ENCODE data around the gene HES5. TPM values are rescaled to one million over a fixed set of nuclear protein-coding genes. Genes with fewer than 3 reads are reported as not detected.

Gene HES5
- total and polyA plus RNA-seq, 10 of the 15 experiments (the other 5 are each of a cell fraction or from before 2014, with no cell fraction given): 0.12 to 0.15 TPM; not detected in 8

GRCh38 chr1:2557482-2558400 lies 27.7 kb upstream of the HES5 start:
- ATAC-seq (no peak), DNase-seq (ENCODE audit: low read depth, low spot score) (no peak), FAIRE-seq (no peak)
- Histone ChIP-seq H3K79me2 (ENCODE audit: control insufficient read depth, insufficient read depth, low read length) (peaks cover 38% of the 10 kb centered on the region), H4K20me1 (ENCODE audit: control insufficient read depth, insufficient read depth) (no peaks in the 10 kb centered on the region), H3K4me1 (ENCODE audit: control insufficient read depth, insufficient read depth, low read length) (peaks cover 25% of the 10 kb centered on the region), H3K9ac (ENCODE audit: control insufficient read depth, insufficient read depth, low read length) (peak overlapping the region; percentile 98), H2AFZ (ENCODE audit: control insufficient read depth, low read depth, low read length) (no peak overlapping the region), H3K27ac (ENCODE audit: control insufficient read depth, insufficient read depth) (peak overlapping the region; percentile 99), H3K27me3 (replicated peaks in 1 of 2; ENCODE audit: control insufficient read depth in 2 of 2, insufficient read depth in 2 of 2, low read length in 1 of 2) (no peaks in the 10 kb centered on the region), H3K4me2 (ENCODE audit: control insufficient read depth, insufficient read depth) (peak overlapping the region; percentile 97), H3K9me3 (replicated peaks; ENCODE audit: control insufficient read depth, insufficient read depth, low read length) (no peaks in the 10 kb centered on the region), H3K36me3 (ENCODE audit: control insufficient read depth in 2 of 2, insufficient read depth in 2 of 2, low read length in 1 of 2) (peaks cover 0 to 2% of the 10 kb centered on the region in 2 experiments; a peak in 2 of 4 replicates), H3K4me3 (peak overlapping the region; percentile 87)
- BruUV-seq (replicated peaks): no TSS peak
- ChIA-PET RAD21 (ENCODE audit: unreplicated experiment) (interaction anchor here (1.4 to 3.3 kb wide), 4 partner anchors 11 to 164 kb away, joined by 3 to 41 read pairs (median 30); no protein-coding TSS in a partner anchor), SMC1A (ENCODE audit: uncharacterized antibody, unreplicated experiment) (interaction anchor here (0.9 to 4.7 kb wide), 5 partner anchors 10 to 26 kb away, joined by 3 to 39 read pairs (median 7); partner anchors contain the start of gene PRXL2B), CTCF (interaction anchor here (3.2 to 5.1 kb wide), 2 partner anchors 20 to 26 kb away, joined by 18 to 54 read pairs; partner anchors contain the start of gene PRXL2B), POLR2A (interaction anchor here (0.6 to 5.5 kb wide), 6 partner anchors 9 to 27 kb away, joined by 3 to 61 read pairs (median 14); partner anchors contain the start of gene PRXL2B)
- WGBS (ENCODE audit: insufficient coverage, insufficient replicate concordance, low lambda C conversion rate, missing lambda C conversion rate): 73% methylated on average over 30 of the region's 30 CpGs
- intact Hi-C loops (cut with micrococcal nuclease; ENCODE audit: unreplicated experiment) (loop anchor here (5.0 kb wide), 1 partner anchor 865 kb away; no protein-coding TSS in a partner anchor), in situ Hi-C loops (cut with MboI) (no loop called here)
- TF ChIP-seq, protein P1, sequence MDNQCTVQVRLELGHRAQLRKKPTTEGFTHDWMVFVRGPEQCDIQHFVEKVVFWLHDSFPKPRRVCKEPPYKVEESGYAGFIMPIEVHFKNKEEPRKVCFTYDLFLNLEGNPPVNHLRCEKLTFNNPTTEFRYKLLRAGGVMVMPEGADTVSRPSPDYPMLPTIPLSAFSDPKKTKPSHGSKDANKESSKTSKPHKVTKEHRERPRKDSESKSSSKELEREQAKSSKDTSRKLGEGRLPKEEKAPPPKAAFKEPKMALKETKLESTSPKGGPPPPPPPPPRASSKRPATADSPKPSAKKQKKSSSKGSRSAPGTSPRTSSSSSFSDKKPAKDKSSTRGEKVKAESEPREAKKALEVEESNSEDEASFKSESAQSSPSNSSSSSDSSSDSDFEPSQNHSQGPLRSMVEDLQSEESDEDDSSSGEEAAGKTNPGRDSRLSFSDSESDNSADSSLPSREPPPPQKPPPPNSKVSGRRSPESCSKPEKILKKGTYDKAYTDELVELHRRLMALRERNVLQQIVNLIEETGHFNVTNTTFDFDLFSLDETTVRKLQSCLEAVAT (IDR thresholded peaks at IDR 0.05): 0 out of 2 replicates have a peak, but pooled peaks have one; percentile 37
- TF ChIP-seq, protein P2, sequence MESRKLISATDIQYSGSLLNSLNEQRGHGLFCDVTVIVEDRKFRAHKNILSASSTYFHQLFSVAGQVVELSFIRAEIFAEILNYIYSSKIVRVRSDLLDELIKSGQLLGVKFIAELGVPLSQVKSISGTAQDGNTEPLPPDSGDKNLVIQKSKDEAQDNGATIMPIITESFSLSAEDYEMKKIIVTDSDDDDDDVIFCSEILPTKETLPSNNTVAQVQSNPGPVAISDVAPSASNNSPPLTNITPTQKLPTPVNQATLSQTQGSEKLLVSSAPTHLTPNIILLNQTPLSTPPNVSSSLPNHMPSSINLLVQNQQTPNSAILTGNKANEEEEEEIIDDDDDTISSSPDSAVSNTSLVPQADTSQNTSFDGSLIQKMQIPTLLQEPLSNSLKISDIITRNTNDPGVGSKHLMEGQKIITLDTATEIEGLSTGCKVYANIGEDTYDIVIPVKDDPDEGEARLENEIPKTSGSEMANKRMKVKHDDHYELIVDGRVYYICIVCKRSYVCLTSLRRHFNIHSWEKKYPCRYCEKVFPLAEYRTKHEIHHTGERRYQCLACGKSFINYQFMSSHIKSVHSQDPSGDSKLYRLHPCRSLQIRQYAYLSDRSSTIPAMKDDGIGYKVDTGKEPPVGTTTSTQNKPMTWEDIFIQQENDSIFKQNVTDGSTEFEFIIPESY (IDR thresholded peaks at IDR 0.05): no peak
- TF ChIP-seq PAX8 (IDR thresholded peaks at IDR 0.05): no peak
